K562 (cell line): ENCODE measurements around the gene SORL1-AS1.

Experiments used
- BHLHE40 ChIP-seq: IDR thresholded peaks from 2 replicates; pipeline ENCODE4 v1.6.1; 2011; ENCODE audit warnings: low read length, improper control_type of control experiment
- PBX2 ChIP-seq, 2 experiments: IDR thresholded peaks in 1 of 2; conservative IDR thresholded peaks in 1 of 2; 2 replicates each; pipeline ENCODE4 v1.6.1; 2016; ENCODE audit warnings: low read depth in 2 of 2, mild to moderate bottlenecking in 1 of 2, missing compliant biosample characterization in 1 of 2, missing genetic modification characterization in 1 of 2, moderate library complexity in 1 of 2
- ZSCAN29 ChIP-seq: fragments of 450-650 bp; IDR thresholded peaks from 2 replicates; pipeline ENCODE4 v1.6.1; 2017
- TF ChIP-seq, protein P1 (sequence below): fragments of 450-650 bp; IDR thresholded peaks from 2 replicates; pipeline ENCODE4 v1.6.1; 2017; ENCODE audit warnings: antibody characterized with exemption, mild to moderate bottlenecking

The SORL1-AS1 gene

DNA sequence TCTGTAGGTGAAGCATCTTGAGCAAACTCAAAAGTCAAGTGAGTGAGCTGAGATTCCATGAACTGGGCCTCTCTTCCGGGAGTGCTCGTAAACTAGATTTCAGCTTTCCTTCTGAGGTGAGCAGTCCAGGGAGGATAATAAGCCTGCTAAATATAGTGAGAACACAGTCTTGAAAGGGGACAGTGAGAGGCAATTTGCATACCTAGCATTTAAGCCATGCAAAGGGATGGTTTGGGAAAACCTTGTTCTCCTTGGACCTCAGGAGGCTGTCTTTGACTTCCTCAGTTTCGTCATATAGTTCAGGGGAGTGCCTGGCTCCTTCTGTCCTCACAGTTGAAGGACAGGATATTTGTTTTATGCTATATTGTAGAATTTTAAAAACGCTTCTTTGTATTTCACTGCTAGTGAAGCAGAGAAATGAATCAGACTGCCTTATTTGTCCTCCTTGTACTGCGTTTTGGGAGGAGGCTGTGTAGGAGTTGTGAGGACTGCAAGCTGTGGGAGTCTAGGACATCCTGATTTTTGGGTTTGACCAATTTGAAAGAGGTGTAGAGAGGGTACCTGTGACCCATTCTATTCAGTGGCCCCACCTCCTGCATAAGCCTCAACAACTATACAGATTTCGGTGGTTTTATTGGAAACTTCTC, 11.0 kb upstream of the SORL1-AS1 start (continued):
- TF ChIP-seq, protein P1, sequence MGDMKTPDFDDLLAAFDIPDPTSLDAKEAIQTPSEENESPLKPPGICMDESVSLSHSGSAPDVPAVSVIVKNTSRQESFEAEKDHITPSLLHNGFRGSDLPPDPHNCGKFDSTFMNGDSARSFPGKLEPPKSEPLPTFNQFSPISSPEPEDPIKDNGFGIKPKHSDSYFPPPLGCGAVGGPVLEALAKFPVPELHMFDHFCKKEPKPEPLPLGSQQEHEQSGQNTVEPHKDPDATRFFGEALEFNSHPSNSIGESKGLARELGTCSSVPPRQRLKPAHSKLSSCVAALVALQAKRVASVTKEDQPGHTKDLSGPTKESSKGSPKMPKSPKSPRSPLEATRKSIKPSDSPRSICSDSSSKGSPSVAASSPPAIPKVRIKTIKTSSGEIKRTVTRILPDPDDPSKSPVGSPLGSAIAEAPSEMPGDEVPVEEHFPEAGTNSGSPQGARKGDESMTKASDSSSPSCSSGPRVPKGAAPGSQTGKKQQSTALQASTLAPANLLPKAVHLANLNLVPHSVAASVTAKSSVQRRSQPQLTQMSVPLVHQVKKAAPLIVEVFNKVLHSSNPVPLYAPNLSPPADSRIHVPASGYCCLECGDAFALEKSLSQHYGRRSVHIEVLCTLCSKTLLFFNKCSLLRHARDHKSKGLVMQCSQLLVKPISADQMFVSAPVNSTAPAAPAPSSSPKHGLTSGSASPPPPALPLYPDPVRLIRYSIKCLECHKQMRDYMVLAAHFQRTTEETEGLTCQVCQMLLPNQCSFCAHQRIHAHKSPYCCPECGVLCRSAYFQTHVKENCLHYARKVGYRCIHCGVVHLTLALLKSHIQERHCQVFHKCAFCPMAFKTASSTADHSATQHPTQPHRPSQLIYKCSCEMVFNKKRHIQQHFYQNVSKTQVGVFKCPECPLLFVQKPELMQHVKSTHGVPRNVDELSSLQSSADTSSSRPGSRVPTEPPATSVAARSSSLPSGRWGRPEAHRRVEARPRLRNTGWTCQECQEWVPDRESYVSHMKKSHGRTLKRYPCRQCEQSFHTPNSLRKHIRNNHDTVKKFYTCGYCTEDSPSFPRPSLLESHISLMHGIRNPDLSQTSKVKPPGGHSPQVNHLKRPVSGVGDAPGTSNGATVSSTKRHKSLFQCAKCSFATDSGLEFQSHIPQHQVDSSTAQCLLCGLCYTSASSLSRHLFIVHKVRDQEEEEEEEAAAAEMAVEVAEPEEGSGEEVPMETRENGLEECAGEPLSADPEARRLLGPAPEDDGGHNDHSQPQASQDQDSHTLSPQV = no peak
- TF ChIP-seq PBX2 (CRISPR knock-in tag; IDR thresholded peaks at IDR 0.05; ENCODE audit: low read depth) = no peak
- TF ChIP-seq PBX2 (tag; conservative IDR thresholded peaks at IDR 0.05; ENCODE audit: low read depth) = no peak
- TF ChIP-seq BHLHE40 = no peak
- TF ChIP-seq ZSCAN29 = no peak
- TF ChIP-seq, all 486 proteins: peak for 0
